H9 (cell line): ENCODE data around the gene ULK4. TPM values are rescaled to one million over a fixed set of nuclear protein-coding genes. Genes with fewer than 3 reads are reported as not detected.

Experiments used
- DNase-seq: peaks from one replicate; pipeline ENCODE4 v3.0.0-alpha.2; 2017
- H2AFZ ChIP-seq: one replicate; pipeline ENCODE4 v1.6.1; 2013; ENCODE audit warnings: mild to moderate bottlenecking, low read length, control low read depth, moderate library complexity
- H2AK5ac ChIP-seq: 2 replicates; pipeline ENCODE4 v1.6.1; 2013; ENCODE audit warnings: low read length, control low read depth, mixed read lengths; ENCODE audit not compliant: insufficient read length
- H2BK120ac ChIP-seq: one replicate; pipeline ENCODE4 v1.6.1; 2013; ENCODE audit warnings: low read depth, mild to moderate bottlenecking, low read length, control low read depth, inconsistent platforms; ENCODE audit not compliant: poor library complexity, severe bottlenecking
- H2BK12ac ChIP-seq: 2 replicates; pipeline ENCODE4 v1.6.1; 2013; ENCODE audit warnings: low read length, control low read depth, mixed read lengths, low read depth; ENCODE audit not compliant: insufficient read length
- H2BK15ac ChIP-seq: 2 replicates; pipeline ENCODE4 v1.6.1; 2013; ENCODE audit warnings: low read depth, low read length, control low read depth
- H2BK20ac ChIP-seq: one replicate; pipeline ENCODE4 v1.6.1; 2013; ENCODE audit warnings: low read depth, mild to moderate bottlenecking, low read length, control low read depth, inconsistent platforms; ENCODE audit not compliant: poor library complexity, severe bottlenecking
- H2BK5ac ChIP-seq: 2 replicates; pipeline ENCODE4 v1.6.1; 2013; ENCODE audit warnings: low read length, control low read depth, mixed read lengths; ENCODE audit not compliant: insufficient read length
- H3K14ac ChIP-seq: 2 replicates; pipeline ENCODE4 v1.6.1; 2013; ENCODE audit warnings: low read length, control low read depth; ENCODE audit not compliant: insufficient read depth
- H3K18ac ChIP-seq: 2 replicates; pipeline ENCODE4 v1.6.1; 2013; ENCODE audit warnings: low read depth, mild to moderate bottlenecking, mixed read lengths, low read length, control low read depth; ENCODE audit not compliant: insufficient read length
- H3K23ac ChIP-seq: 2 replicates; pipeline ENCODE4 v1.6.1; 2013; ENCODE audit warnings: low read length, control low read depth, mixed read lengths, low read depth; ENCODE audit not compliant: insufficient read length
- H3K23me2 ChIP-seq: 2 replicates; pipeline ENCODE4 v1.6.1; 2013; ENCODE audit warnings: low read depth, mild to moderate bottlenecking, mixed read lengths, low read length, control low read depth; ENCODE audit not compliant: insufficient read length, poor library complexity, severe bottlenecking
- H3K27ac ChIP-seq: 2 replicates; pipeline ENCODE4 v1.5.1; 2013; ENCODE audit warnings: low read length, control low read depth, mixed read lengths, low read depth; ENCODE audit not compliant: insufficient read length
- H3K27me3 ChIP-seq: 2 replicates; pipeline ENCODE4 v1.6.1; 2013; ENCODE audit warnings: low read length, control low read depth, inconsistent platforms; ENCODE audit not compliant: insufficient read depth
- H3K4ac ChIP-seq: 2 replicates; pipeline ENCODE4 v1.6.1; 2013; ENCODE audit warnings: low read depth, mild to moderate bottlenecking, control low read depth, inconsistent platforms, low read length, moderate library complexity
- H3K4me1 ChIP-seq: 2 replicates; pipeline ENCODE4 v1.6.1; 2013; ENCODE audit warnings: low read length, control low read depth, inconsistent platforms; ENCODE audit not compliant: insufficient read depth
- H3K4me2 ChIP-seq: 2 replicates; pipeline ENCODE4 v1.6.1; 2013; ENCODE audit warnings: low read length, control low read depth, mixed read lengths; ENCODE audit not compliant: insufficient read length, insufficient read depth
- H3K56ac ChIP-seq: 2 replicates; pipeline ENCODE4 v1.6.1; 2013; ENCODE audit warnings: low read depth, mild to moderate bottlenecking, mixed read lengths, low read length, control low read depth; ENCODE audit not compliant: insufficient read length
- H3K79me1 ChIP-seq: 2 replicates; pipeline ENCODE4 v1.6.1; 2013; ENCODE audit warnings: low read depth, mild to moderate bottlenecking, moderate library complexity, low read length, control low read depth, inconsistent platforms; ENCODE audit not compliant: insufficient read depth, poor library complexity, severe bottlenecking
- H3K79me2 ChIP-seq: 2 replicates; pipeline ENCODE4 v1.6.1; 2013; ENCODE audit warnings: low read length, control low read depth, inconsistent platforms; ENCODE audit not compliant: insufficient read depth
- H3K9ac ChIP-seq: 2 replicates; pipeline ENCODE4 v1.6.1; 2013; ENCODE audit warnings: low read length, control low read depth, mixed read lengths; ENCODE audit not compliant: insufficient read length; ENCODE audit errors: extremely low read depth
- H3K9me3 ChIP-seq: one replicate; pipeline ENCODE4 v1.6.1; 2013; ENCODE audit warnings: low read depth, low read length, inconsistent platforms; ENCODE audit not compliant: control insufficient read depth
- H3T11ph ChIP-seq: one replicate; pipeline ENCODE4 v1.6.1; 2013; ENCODE audit warnings: mild to moderate bottlenecking, low read length, control low read depth, inconsistent platforms
- H4K20me1 ChIP-seq: one replicate; pipeline ENCODE4 v1.6.1; 2013; ENCODE audit not compliant: control insufficient read depth, insufficient read length, insufficient read depth
- H4K5ac ChIP-seq: 2 replicates; pipeline ENCODE4 v1.6.1; 2013; ENCODE audit warnings: low read depth, mild to moderate bottlenecking, mixed read lengths, low read length, control low read depth; ENCODE audit not compliant: insufficient read length
- H4K8ac ChIP-seq: replicated peaks from 2 replicates; pipeline ENCODE4 v1.6.1; 2013; ENCODE audit warnings: low read length, control low read depth, mixed read lengths, low read depth; ENCODE audit not compliant: insufficient read length
- H4K91ac ChIP-seq: 2 replicates; pipeline ENCODE4 v1.6.1; 2013; ENCODE audit warnings: low read depth, mild to moderate bottlenecking, moderate library complexity, mixed read lengths, low read length, control low read depth; ENCODE audit not compliant: insufficient read length
- H3K27ac Mint-ChIP-seq, 3 experiments: 2 replicates in 2 of 3; 3 replicates in 1 of 3; pipeline ENCODE4 v1.8.0; 2020 to 2021; ENCODE audit warnings: mixed read lengths in 3 of 3, mild to moderate bottlenecking in 1 of 3, moderate library complexity in 1 of 3
- H3K27me3 Mint-ChIP-seq: 2 replicates; pipeline ENCODE4 v1.8.0; 2021; ENCODE audit warnings: low read depth, mild to moderate bottlenecking, moderate library complexity, mixed read lengths
- H3K36me3 Mint-ChIP-seq, 3 experiments: 2 replicates in 2 of 3; 3 replicates in 1 of 3; pipeline ENCODE4 v1.8.0; 2020 to 2021; ENCODE audit warnings: low read depth in 3 of 3, mixed read lengths in 3 of 3; ENCODE audit not compliant: insufficient read depth in 1 of 3
- H3K4me1 Mint-ChIP-seq, 2 experiments: 2 replicates each; pipeline ENCODE4 v1.8.0; 2020; ENCODE audit warnings: mixed read lengths in 2 of 2
- H3K4me3 Mint-ChIP-seq, 2 experiments: 2 replicates in 1 of 2; 3 replicates in 1 of 2; pipeline ENCODE4 v1.8.0; 2020 to 2021; ENCODE audit warnings: mild to moderate bottlenecking in 2 of 2, mixed read lengths in 2 of 2, moderate library complexity in 1 of 2
- H3K9me3 Mint-ChIP-seq, 2 experiments: 2 replicates in 1 of 2; 3 replicates in 1 of 2; pipeline ENCODE4 v1.8.0; 2020; ENCODE audit warnings: mild to moderate bottlenecking in 2 of 2, mixed read lengths in 2 of 2, moderate library complexity in 1 of 2
- CTCF ChIP-seq: fragments of 200-600 bp; sonication (generic); conservative IDR thresholded peaks from 3 replicates; pipeline ENCODE4 v1.8.0; 2021; ENCODE audit warnings: antibody characterized with exemption, mild to moderate bottlenecking
- WGBS: extraction: QIAGEN DNeasy Blood & Tissue Kit; methylation state at CpG from one replicate; pipeline ENCODE4 v1.1.7; 2013; ENCODE audit warnings: missing lambda C conversion rate, low lambda C conversion rate, mixed read lengths; ENCODE audit not compliant: insufficient read length; ENCODE audit errors: extremely low coverage; 5-methylcytosine and 5-hydroxymethylcytosine counted together
- total RNA-seq: library from RNA; stranded (reverse); gene quantifications from 2 replicates; pipeline ENCODE4 v1.2.1, GENCODE V29; 2021

Gene ULK4
- total RNA-seq, 1 experiment from 2014 or later: 12.9 TPM

GRCh38 chr3:41276191-41276590 is 685.7 kb downstream of the ULK4 start:
- DNase-seq: no peak
- WGBS: no CpG with 5 or more reads among the region's 4 CpGs
- H4K8ac ChIP-seq: no peak overlapping the region

More at GRCh38 chr3:41276191-41276590, 685.7 kb downstream of the ULK4 start:
- H3T11ph ChIP-seq: no peak overlapping the region
- H3K9me3 ChIP-seq: no peaks in the 10 kb centered on the region
- H4K91ac ChIP-seq: no peak overlapping the region
- H3K27ac ChIP-seq: no peak overlapping the region
- H2BK5ac ChIP-seq: no peak overlapping the region
- H3K4me1 ChIP-seq: peaks cover 3% of the 10 kb centered on the region; the same call in 1 of the 2 replicates
- H3K18ac ChIP-seq: no peak overlapping the region
- no peak overlapping the region for H2BK15ac ChIP-seq
- no peaks in the 10 kb centered on the region for H4K20me1 ChIP-seq
- H3K23ac ChIP-seq: no peak overlapping the region
- peaks cover 13 to 17% of the 10 kb centered on the region in 2 experiments for H3K4me1 Mint-ChIP-seq
- no peak overlapping the region for H4K5ac ChIP-seq
- H3K27me3 Mint-ChIP-seq: no peaks in the 10 kb centered on the region; the same call in none of the 2 replicates
- H3K4me3 Mint-ChIP-seq: no peak overlapping the region
- H3K4me2 ChIP-seq: no peak overlapping the region
- peaks cover 8 to 12% of the 10 kb centered on the region in 2 experiments; a peak in 4 of 5 replicates for H3K9me3 Mint-ChIP-seq
- H3K9ac ChIP-seq: no peak overlapping the region
- H3K27ac Mint-ChIP-seq: no peak overlapping the region
- H2BK120ac ChIP-seq: no peak overlapping the region
- H3K79me2 ChIP-seq: no peaks in the 10 kb centered on the region
- no peaks in the 10 kb centered on the region for H3K23me2 ChIP-seq
- no peak overlapping the region for H2AK5ac ChIP-seq
- no peaks in the 10 kb centered on the region for H3K79me1 ChIP-seq
- H3K14ac ChIP-seq: no peak overlapping the region
- no peak overlapping the region for H3K4ac ChIP-seq
- H2BK20ac ChIP-seq: no peak overlapping the region
- no peak overlapping the region for H3K56ac ChIP-seq
- TF ChIP-seq CTCF: no peak
- no peak overlapping the region for H2AFZ ChIP-seq
- no peaks in the 10 kb centered on the region for H3K27me3 ChIP-seq
- H2BK12ac ChIP-seq: no peak overlapping the region
- peaks cover 0 to 8% (median 0%) of the 10 kb centered on the region in 3 experiments; a peak in 4 of 7 replicates for H3K36me3 Mint-ChIP-seq
